CD4-positive, alpha-beta T cell (primary cell): ENCODE results near the gene HS6ST3. TPM values are rescaled to one million over a fixed set of nuclear protein-coding genes. Genes with fewer than 3 reads are reported as not detected.

Experiments
- ATAC-seq: fragments of 200-7000 bp; cut with Tn5 transposase; one replicate; pipeline ENCODE4 v1.10.0; 2022; ENCODE audit warnings: mild to moderate bottlenecking; ENCODE audit not compliant: poor library complexity
- CTCF ChIA-PET: fragments of 350-600 bp; sonication (Branson Sonifier 250); formaldehyde crosslinking; loops from one replicate; lab custom pipeline; 2021; ENCODE audit warnings: antibody characterized with exemption, inconsistent platforms; lab: Charles Lee
- POLR2A ChIA-PET: fragments of 350-600 bp; sonication (Branson Sonifier 250); formaldehyde crosslinking; loops from one replicate; lab custom pipeline; 2021; ENCODE audit warnings: antibody characterized with exemption, inconsistent platforms; lab: Charles Lee
- DNase-seq, 14 experiments: peaks; one replicate each; pipeline ENCODE4 v3.0.0-alpha.2; 2013 to 2020; ENCODE audit warnings: mixed read lengths in 2 of 14
- H3K27ac ChIP-seq, 2 donors: one replicate each; pipeline versions ENCODE4 v1.5.1 to v1.7.0; 2013; ENCODE audit warnings: low read length in 2 of 2, low read depth in 1 of 2, mild to moderate bottlenecking in 1 of 2
- H3K27me3 ChIP-seq, 2 experiments: 1 replicate in 1 of 2; 2 replicates in 1 of 2; pipeline versions ENCODE4 v1.6.1 to v1.7.0; 2013; ENCODE audit warnings: low read length in 2 of 2, control low read depth in 1 of 2, mild to moderate bottlenecking in 1 of 2, moderate library complexity in 1 of 2; ENCODE audit not compliant: insufficient read depth in 2 of 2, control insufficient read depth in 1 of 2
- H3K36me3 ChIP-seq: one replicate; pipeline ENCODE4 v1.6.1; 2013; ENCODE audit warnings: low read length, control low read depth; ENCODE audit not compliant: insufficient read depth
- H3K4me1 ChIP-seq: one replicate; pipeline ENCODE4 v1.6.1; 2013; ENCODE audit warnings: low read length, control low read depth; ENCODE audit not compliant: insufficient read depth
- H3K4me3 ChIP-seq: one replicate; pipeline ENCODE4 v1.5.1; 2013; ENCODE audit warnings: mild to moderate bottlenecking, low read length, moderate library complexity
- H3K9me3 ChIP-seq, 2 experiments: 1 replicate in 1 of 2; 2 replicates in 1 of 2; pipeline versions ENCODE4 v1.6.1 to v1.7.0; 2013; ENCODE audit warnings: low read length in 2 of 2, mild to moderate bottlenecking in 2 of 2, control low read depth in 1 of 2, moderate library complexity in 1 of 2; ENCODE audit not compliant: control insufficient read depth in 1 of 2, insufficient read depth in 1 of 2
- H3K27ac Mint-ChIP-seq: one replicate; pipeline ENCODE4 v1.8.0; 2020; ENCODE audit warnings: mixed read lengths
- H3K27me3 Mint-ChIP-seq: one replicate; pipeline ENCODE4 v1.8.0; 2021; ENCODE audit warnings: mixed read lengths
- H3K36me3 Mint-ChIP-seq: one replicate; pipeline ENCODE4 v1.8.0; 2021; ENCODE audit warnings: low read depth, mixed read lengths
- H3K4me1 Mint-ChIP-seq: one replicate; pipeline ENCODE4 v1.8.0; 2021; ENCODE audit warnings: low read depth, mixed read lengths
- H3K4me3 Mint-ChIP-seq: one replicate; pipeline ENCODE4 v1.8.0; 2020; ENCODE audit warnings: mild to moderate bottlenecking, mixed read lengths
- H3K9me3 Mint-ChIP-seq: one replicate; pipeline ENCODE4 v1.8.0; 2020; ENCODE audit warnings: mixed read lengths
- CTCF ChIP-seq: fragments of 200-600 bp; IDR thresholded peaks from one replicate; pipeline ENCODE4 v1.8.0; 2022; ENCODE audit warnings: antibody characterized with exemption, mild to moderate bottlenecking
- intact Hi-C, 2 experiments: fragments of 100-400 bp; cut with DNase I in 1 of 2; cut with micrococcal nuclease in 1 of 2; formaldehyde crosslinking; loops; one replicate each; pipeline versions ENCODE4 v1.15.1 to v1.9.0; 2023 to 2025; cut with DNase I, micrococcal nuclease
- total RNA-seq, 174 experiments: library from RNA in 2 of 174; stranded (reverse) in 2 of 174; gene quantifications; one replicate each; pipeline ENCODE4 v1.2.3 and lab custom pipeline; 2021 to 2026

HS6ST3 gene
- total RNA-seq, 2 experiments from 2014 or later = not detected

DNA sequence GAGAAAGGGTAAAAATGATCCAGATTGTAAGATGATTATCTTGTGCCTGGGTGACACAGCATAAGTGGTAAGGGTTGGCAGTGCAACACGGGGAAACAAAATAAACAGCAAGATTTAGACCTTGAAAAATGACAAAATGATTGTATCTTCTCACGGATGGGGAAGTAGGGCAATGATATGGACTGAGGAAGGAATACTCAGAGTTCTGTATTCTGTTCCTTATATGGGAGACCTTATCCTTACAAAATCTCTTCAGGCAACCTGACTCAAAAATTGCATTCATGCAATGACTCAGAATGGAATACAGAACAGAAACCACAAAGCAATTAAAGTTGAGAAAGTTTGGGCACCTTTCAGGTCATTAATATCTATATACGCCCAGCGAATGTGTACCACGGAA lies 149.0 kb downstream of the HS6ST3 start:
- Mint-ChIP-seq H3K4me1 (no peaks in the 10 kb centered on the region), H3K9me3 (no peaks in the 10 kb centered on the region), H3K4me3 (no peak overlapping the region), H3K27me3 (no peaks in the 10 kb centered on the region), H3K27ac (no peak overlapping the region), H3K36me3 (no peaks in the 10 kb centered on the region)
- ChIA-PET CTCF (no interaction called here), POLR2A (no interaction called here)
- intact Hi-C loops = loop anchor here in 1 of 2 experiments (10.0 kb wide), 1 partner anchor 654 kb away; no protein-coding TSS in a partner anchor
- DNase-seq (no peak), ATAC-seq (no peak)
- Histone ChIP-seq H3K36me3 (no peaks in the 10 kb centered on the region), H3K27ac (no peak overlapping the region), H3K4me3 (no peak overlapping the region), H3K27me3 (no peaks in the 10 kb centered on the region), H3K4me1 (no peaks in the 10 kb centered on the region), H3K9me3 (peaks cover 0 to 6% of the 10 kb centered on the region in 2 experiments)
- TF ChIP-seq CTCF = no peak

DNA sequence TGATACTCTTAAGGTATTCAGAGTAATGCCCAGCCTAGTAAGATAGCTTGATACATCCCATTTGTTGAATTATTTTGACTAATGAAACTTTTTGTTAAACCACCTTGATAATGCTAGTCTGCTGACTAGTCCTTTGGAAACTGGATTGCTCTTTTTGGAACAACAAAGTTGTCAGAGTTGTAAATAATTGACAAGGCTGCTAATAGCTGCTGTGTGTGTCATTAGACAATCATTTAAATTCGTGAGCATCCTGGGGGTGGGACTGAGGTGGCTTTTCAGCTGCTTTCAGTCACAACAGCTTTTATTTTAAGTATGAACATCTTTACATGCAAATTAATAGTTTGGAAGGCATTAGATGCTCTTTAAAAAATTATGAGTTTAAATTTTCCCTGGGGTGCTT lies 153.5 kb downstream of the HS6ST3 start:
- H3K9me3 Mint-ChIP-seq = no peaks in the 10 kb centered on the region
- H3K4me1 Mint-ChIP-seq = no peaks in the 10 kb centered on the region
- no peak overlapping the region for H3K27ac Mint-ChIP-seq
- peaks cover 0 to 6% of the 10 kb centered on the region in 2 experiments for H3K9me3 ChIP-seq
- no peak overlapping the region for H3K27ac ChIP-seq
- H3K4me3 ChIP-seq = no peak overlapping the region
- H3K4me3 Mint-ChIP-seq = no peak overlapping the region
- ChIA-PET CTCF (no interaction called here), POLR2A (no interaction called here)
- intact Hi-C loops = no loop called here
- no peaks in the 10 kb centered on the region for H3K36me3 ChIP-seq
- no peak for DNase-seq
- H3K4me1 ChIP-seq = no peaks in the 10 kb centered on the region
- no peaks in the 10 kb centered on the region for H3K27me3 ChIP-seq
- TF ChIP-seq CTCF = no peak
- H3K36me3 Mint-ChIP-seq = no peaks in the 10 kb centered on the region
- no peaks in the 10 kb centered on the region for H3K27me3 Mint-ChIP-seq
- ATAC-seq = no peak

GRCh38 chr13:96248103-96248502 lies 158.2 kb downstream of the HS6ST3 start:
- CTCF ChIA-PET = no interaction called here
- no peaks in the 10 kb centered on the region for H3K9me3 ChIP-seq
- no peaks in the 10 kb centered on the region for H3K27me3 ChIP-seq
- Mint-ChIP-seq H3K36me3 (no peaks in the 10 kb centered on the region), H3K27ac (no peak overlapping the region), H3K9me3 (peaks cover 4% of the 10 kb centered on the region), H3K4me1 (no peaks in the 10 kb centered on the region), H3K4me3 (no peak overlapping the region), H3K27me3 (no peaks in the 10 kb centered on the region)
- ATAC-seq (no peak), DNase-seq (no peak)
- intact Hi-C loops = no loop called here
- H3K4me3 ChIP-seq = no peak overlapping the region
- no peaks in the 10 kb centered on the region for H3K36me3 ChIP-seq
- H3K27ac ChIP-seq = no peak overlapping the region
- no peaks in the 10 kb centered on the region for H3K4me1 ChIP-seq
- POLR2A ChIA-PET = no interaction called here
- no peak for TF ChIP-seq CTCF
